ENCODE data around the gene SPATA31E1. TPM values are rescaled to one million over a fixed set of nuclear protein-coding genes. Genes with fewer than 3 reads are reported as not detected.

SPATA31E1 gene
- total RNA-seq, 2 experiments from 2014 or later, result not detected

DNA sequence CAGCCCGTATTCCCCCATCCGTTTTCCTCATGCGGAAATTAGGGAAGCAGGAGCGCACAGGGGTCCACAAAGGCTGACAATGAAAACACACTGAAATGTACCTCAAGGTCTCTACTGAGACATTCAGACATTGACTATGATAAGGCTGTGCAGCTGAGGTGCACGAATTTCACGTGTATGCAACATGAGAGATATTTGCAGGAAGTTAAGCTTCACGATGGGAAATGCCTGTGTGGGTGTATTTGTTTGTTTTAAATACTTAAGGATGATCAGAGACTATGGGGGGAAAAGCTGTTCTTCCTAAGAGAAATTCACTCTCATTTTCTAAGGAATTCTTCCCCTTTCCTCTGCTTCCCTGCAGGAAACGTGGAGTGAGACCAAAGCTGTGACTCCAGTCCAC lies 2.6 kb upstream of the SPATA31E1 start:
- ChIA-PET CTCF (interaction anchor here (1.2 kb wide), 1 partner anchor 13 kb away, joined by 3 read pairs; no protein-coding TSS in a partner anchor), POLR2A (no interaction called here)
- DNase-seq (no peak), ATAC-seq (no peak)
- Mint-ChIP-seq H3K27ac (no peak overlapping the region), H3K27me3 (peaks cover 4% of the 10 kb centered on the region), H3K36me3 (ENCODE audit: low read depth) (no peaks in the 10 kb centered on the region), H3K4me1 (ENCODE audit: low read depth) (no peaks in the 10 kb centered on the region), H3K4me3 (no peak overlapping the region), H3K9me3 (no peaks in the 10 kb centered on the region)
- TF ChIP-seq, protein P1, sequence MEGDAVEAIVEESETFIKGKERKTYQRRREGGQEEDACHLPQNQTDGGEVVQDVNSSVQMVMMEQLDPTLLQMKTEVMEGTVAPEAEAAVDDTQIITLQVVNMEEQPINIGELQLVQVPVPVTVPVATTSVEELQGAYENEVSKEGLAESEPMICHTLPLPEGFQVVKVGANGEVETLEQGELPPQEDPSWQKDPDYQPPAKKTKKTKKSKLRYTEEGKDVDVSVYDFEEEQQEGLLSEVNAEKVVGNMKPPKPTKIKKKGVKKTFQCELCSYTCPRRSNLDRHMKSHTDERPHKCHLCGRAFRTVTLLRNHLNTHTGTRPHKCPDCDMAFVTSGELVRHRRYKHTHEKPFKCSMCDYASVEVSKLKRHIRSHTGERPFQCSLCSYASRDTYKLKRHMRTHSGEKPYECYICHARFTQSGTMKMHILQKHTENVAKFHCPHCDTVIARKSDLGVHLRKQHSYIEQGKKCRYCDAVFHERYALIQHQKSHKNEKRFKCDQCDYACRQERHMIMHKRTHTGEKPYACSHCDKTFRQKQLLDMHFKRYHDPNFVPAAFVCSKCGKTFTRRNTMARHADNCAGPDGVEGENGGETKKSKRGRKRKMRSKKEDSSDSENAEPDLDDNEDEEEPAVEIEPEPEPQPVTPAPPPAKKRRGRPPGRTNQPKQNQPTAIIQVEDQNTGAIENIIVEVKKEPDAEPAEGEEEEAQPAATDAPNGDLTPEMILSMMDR (IDR thresholded peaks at IDR 0.05), result no peak
- intact Hi-C loops (cut with micrococcal nuclease), result no loop called here

DNA sequence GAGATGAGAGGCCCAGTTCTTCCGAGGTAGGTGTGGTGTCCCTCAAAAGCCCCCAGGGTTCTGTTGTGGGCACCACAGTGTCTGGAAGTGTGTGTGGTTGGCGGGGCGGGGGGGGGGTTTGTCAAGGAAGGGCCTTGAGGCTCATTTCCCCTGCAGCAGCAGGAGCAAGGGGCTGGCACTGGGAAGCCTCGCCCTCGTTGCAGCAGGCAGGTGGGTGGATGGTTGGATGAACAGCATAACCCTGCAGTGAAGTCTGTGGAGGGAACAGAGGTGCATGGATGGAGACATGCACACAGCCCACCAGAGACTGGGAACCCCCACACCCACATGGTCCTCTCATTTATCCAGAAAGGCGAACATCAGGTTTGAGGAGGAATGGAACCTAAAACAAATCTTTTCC lies 2.0 kb upstream of the SPATA31E1 start:
- H3K4me1 Mint-ChIP-seq (ENCODE audit: low read depth), result no peaks in the 10 kb centered on the region

DNA sequence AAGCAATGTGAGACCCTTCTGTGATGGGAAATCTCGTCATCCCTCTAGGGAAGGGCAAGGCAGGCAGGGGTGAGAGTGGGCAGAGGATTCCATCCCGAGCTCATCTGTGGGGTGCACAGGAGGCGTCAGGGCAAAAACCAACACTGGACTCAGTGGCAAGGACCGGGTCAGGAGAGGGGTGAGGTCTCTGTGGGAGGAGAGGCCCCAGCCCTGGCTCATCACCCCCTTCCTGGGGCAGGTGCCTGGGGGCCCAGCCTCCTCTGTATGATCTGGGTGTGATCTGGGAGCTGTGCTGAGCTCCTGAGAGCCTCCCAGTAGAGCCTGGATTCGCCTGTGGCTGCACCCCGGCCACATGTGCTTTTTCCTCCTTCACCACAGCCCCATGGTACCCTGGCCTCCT lies 597 bp downstream of the SPATA31E1 start:
- Mint-ChIP-seq H3K4me3 (no peak overlapping the region), H3K27me3 (no peaks in the 10 kb centered on the region), H3K27ac (no peak overlapping the region), H3K9me3 (no peaks in the 10 kb centered on the region), H3K36me3 (ENCODE audit: low read depth) (no peaks in the 10 kb centered on the region), H3K4me1 (ENCODE audit: low read depth) (no peaks in the 10 kb centered on the region)
- ATAC-seq (no peak), DNase-seq (no peak)
- intact Hi-C loops (cut with micrococcal nuclease), result no loop called here
- ChIA-PET CTCF (no interaction called here), POLR2A (no interaction called here)
- TF ChIP-seq, protein P1 (IDR thresholded peaks at IDR 0.05), result no peak

More for the DNA sequence above, 2.0 kb upstream of the SPATA31E1 start:
- ChIA-PET POLR2A (no interaction called here), CTCF (no interaction called here)
- peaks cover 4% of the 10 kb centered on the region for H3K27me3 Mint-ChIP-seq
- intact Hi-C loops (cut with micrococcal nuclease), result no loop called here
- TF ChIP-seq, protein P1 (IDR thresholded peaks at IDR 0.05), result no peak
- ATAC-seq (no peak), DNase-seq (no peak)
- no peaks in the 10 kb centered on the region for H3K9me3 Mint-ChIP-seq
- no peak overlapping the region for H3K4me3 Mint-ChIP-seq
- no peaks in the 10 kb centered on the region for H3K36me3 Mint-ChIP-seq (ENCODE audit: low read depth)
- H3K27ac Mint-ChIP-seq, result no peak overlapping the region

DNA sequence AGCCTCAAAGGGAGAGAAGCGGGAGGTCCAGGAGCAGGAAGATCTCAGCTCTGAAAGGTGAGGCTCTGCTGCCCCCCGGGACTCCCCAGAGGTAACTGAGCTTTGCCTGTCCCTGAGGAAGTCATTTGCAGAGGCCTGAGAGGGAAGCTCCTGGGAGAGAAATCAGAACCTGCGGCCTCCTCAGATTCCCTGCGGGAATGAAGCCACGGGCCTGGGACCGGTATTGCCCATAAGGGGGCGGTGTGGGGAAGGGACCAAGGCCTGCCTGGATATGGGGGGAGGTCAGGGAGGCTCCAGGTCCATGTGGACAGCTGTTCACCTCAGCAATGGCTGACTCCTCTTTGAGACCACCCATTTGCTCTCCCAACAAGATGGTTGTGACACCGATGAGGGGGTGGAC lies 1.3 kb downstream of the SPATA31E1 start:
- CTCF ChIA-PET, result no interaction called here
- intact Hi-C loops (cut with micrococcal nuclease), result no loop called here

DNA sequence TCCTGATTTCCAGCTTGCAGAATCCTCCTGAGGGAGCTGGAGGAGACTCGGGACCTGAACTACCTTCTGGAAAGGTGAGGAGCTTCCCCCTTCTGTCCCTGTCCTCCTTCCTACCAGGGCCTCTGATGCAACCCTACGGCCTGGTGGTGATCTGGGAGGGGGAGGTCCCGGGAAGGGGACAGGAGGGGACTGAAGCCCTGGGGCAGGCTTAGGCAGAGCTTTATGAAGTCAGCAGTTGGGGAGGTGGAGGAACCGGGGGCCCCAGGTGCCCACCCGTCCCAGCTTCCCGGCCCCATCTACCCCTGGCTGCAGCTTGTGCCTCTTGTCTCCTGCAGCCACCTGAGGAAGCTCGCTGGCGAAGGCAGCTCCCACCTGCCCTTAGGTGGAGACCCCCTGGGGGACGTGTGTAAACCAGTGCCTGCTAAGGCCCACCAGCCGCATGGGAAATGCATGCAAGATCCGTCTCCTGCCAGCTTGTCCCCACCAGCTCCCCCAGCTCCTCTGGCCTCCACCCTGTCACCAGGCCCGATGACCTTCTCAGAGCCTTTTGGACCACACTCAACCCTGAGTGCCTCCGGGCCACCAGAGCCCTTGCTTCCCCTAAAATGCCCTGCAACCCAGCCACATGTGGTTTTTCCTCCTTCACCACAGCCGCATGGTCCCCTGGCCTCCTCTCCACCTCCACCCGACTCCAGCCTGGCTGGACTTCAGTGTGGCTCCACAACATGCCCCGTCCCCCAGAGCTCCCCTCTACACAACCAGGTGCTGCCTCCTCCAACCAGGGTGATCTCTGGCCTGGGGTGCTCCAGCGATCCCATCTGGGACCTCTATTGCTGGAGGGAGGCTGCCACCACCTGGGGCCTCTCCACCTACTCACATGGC lies 2.1 kb downstream of the SPATA31E1 start:
- no peaks in the 10 kb centered on the region for H3K27me3 Mint-ChIP-seq
- H3K36me3 Mint-ChIP-seq (ENCODE audit: low read depth), result no peaks in the 10 kb centered on the region
- POLR2A ChIA-PET, result no interaction called here
- H3K4me1 Mint-ChIP-seq (ENCODE audit: low read depth), result no peaks in the 10 kb centered on the region
- no peak for ATAC-seq
- CTCF ChIA-PET, result no interaction called here
- H3K27ac Mint-ChIP-seq, result no peak overlapping the region
- no peaks in the 10 kb centered on the region for H3K9me3 Mint-ChIP-seq
- H3K4me3 Mint-ChIP-seq, result no peak overlapping the region
- intact Hi-C loops (cut with micrococcal nuclease), result no loop called here
- DNase-seq, result no peak
- TF ChIP-seq, protein P1 (IDR thresholded peaks at IDR 0.05), result no peak

More for the DNA sequence above, 1.3 kb downstream of the SPATA31E1 start:
- Mint-ChIP-seq H3K4me1 (ENCODE audit: low read depth) (no peaks in the 10 kb centered on the region), H3K36me3 (ENCODE audit: low read depth) (no peaks in the 10 kb centered on the region), H3K9me3 (no peaks in the 10 kb centered on the region), H3K27ac (no peak overlapping the region), H3K4me3 (no peak overlapping the region), H3K27me3 (no peaks in the 10 kb centered on the region)
- POLR2A ChIA-PET, result no interaction called here
- ATAC-seq, result no peak
- TF ChIP-seq, protein P1 (IDR thresholded peaks at IDR 0.05), result no peak
- no peak for DNase-seq
